ENCODE measurements around the gene MT3.
"Not testable (repeated sequence)": the region's sequence is repeated elsewhere in the genome, so short reads cannot be mapped to it uniquely, and the experiment has no call there.

Gene MT3

DNA sequence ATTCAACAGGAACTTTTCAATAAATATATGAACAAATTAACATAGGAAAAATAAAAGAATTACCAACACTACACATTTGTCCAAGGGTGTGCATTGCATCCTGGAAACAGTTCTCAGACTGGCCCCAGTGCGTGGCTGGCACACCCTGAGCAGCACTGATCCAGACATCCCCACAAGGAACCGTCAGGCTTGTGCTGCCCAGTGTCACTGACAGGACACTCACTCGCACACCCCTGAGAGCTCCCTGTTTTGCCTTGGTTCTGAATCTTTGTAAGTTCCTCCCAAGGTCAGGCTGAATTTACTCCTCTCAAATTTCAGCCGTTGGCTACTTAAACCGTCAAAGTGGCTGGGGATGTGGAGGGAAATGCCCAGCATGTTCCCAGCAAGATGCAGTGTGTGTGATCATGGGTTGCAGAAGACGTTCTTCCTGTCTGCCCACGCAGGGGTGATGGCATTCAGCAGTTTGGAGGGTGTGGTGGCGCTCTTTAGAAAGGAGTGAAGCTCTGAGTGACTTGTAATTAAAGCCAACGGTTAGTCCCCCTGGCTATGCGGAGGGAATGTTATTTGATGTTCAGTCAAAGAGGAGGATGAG lies 20.8 kb downstream of the MT3 start:
- peak; percentile 61 to 75 (median 74) for DNase-seq (ENCODE audit: low read depth in 3 of 3)

DNA sequence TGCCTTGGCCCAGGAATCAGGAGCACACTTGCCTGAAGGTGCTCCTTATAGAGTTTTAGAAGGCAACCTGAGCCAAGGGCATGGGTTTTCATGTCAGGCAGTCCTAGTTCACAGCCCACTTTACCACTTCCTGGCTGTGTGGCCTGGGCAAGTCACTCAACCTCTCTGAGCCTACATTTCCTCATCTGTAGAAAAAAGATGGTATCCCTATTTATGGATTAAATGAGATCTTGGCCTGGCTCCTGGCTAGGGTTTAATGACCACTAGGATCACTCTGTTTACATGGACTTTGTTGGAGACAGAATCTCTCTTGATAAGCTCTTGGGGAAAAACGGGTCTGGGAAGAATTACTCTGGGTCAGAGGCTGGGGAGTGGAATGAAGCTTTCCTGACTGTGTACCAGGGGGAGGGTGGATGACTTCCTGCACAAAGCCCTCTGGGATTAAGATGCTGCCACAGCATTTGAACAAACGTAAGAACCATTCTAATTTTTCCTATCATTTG lies 21.3 kb downstream of the MT3 start:
- DNase-seq (ENCODE audit: low read depth in 3 of 3), result no peak

DNA sequence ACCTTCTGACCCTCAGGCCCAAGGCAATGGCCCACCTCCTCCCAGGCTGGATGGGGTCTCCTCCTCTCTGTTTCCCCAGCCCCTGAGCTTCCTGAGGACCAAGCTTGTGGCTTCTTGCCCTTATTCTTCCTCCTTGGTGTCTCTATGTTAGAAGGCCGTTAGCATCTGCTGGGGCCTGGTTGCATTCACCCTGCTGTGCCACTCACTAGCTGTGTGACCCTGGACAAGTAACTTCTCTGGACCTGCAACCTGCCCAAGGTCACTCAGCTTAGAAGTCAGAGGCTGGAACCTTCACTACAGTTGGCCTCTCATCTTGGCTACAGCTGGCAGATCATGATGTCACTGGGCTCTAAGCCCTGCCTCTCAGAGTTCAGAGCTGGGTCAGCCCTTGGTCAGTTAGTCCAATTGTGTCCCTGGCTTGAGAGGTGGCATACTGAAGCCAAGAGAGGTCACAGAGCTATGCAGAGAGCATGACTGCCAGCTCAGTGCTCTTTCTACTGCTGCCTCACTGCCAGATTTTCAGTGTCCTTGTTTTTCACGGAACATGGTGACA lies 22.0 kb downstream of the MT3 start:
- no peak for DNase-seq (ENCODE audit: low read depth in 3 of 3)

DNA sequence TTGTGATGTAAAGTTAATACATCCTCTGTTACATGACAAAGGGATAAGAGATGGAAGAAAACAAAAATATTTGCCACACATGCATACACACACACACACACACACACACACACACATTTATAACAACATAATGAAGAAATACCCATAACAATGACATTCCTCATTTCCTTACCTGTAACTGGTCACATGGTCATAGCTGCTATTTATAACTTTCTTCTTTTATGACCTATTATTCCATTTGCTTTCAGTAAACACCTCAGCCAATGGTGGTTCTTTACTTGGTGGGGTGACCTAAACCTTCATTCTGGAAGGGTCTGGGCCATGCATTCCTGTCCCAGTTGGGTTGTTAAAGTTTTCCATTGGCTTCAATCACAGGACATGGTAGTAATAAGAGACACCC lies 24.4 kb downstream of the MT3 start:
- DNase-seq (ENCODE audit: low read depth in 3 of 3), result no peak

DNA sequence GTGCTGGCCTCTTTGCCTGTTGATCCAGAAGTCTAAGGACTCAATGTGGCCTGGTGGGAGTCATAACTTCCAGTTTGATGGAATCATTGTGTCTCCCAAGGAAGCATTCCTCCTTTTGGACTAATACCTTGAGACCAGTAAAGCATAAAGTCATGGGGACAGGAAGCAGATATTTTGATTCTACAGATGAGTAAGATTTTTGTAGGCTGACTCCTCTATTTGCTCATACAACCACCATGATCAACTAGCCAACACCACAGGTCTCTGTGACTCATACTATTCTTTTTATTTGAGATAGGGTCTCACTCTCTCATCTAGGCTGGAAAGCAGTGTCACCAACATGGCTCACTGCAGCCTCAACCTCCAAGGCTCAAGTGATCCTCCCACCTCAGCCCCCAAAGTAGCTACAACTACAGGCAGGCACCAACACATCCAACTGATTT lies 25.2 kb downstream of the MT3 start:
- no peak for DNase-seq (ENCODE audit: low read depth in 3 of 3)

DNA sequence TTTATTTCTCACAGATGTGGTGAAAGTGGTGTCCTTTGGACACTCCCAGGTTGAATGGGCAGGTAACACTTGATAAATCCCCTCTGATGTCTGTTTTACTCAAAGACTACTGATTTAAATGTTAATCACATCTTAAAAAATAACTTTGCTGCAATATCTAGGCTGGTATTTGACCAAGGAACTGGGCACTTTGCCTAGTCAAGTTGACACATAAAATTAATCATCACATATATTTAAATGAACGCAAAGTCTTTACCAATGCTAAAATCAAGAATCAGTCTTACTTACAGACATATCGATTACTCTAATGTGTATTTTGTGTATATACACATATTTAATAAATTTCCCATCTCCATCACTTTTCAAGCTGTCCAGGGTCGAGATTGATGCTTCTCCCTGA lies 26.0 kb downstream of the MT3 start:
- no peak for DNase-seq (ENCODE audit: low read depth in 3 of 3)

DNA sequence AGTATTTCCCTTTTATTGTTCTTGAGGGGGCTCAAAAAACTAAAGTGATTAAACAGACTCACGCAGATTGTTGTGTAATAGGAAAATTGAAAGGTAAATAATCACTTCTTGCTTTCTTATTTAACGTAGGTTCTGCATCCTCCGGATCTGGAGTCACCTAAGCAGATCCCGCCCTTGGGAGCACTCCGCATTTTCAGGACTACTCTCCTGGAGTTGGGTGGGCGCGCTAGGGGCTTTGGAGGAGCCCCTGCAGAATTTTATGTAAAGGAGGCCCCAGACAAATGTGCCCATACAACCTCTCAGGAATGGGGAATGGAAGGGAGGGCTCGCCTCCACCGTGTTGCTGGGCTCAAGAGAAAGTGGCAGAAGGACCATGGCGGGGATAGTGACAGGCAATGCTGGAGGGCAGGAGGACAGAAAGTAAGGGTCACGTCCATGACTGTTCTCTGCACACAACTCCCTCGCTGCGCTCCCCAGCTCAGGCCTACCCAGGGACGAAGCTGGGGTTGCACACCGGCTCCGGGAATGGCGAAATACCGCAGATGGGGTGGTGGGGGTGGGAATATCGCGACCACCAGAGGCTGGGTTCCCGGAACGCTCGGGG lies 27.4 kb downstream of the MT3 start:
- DNase-seq (ENCODE audit: low read depth in 3 of 3), result no peak

DNA sequence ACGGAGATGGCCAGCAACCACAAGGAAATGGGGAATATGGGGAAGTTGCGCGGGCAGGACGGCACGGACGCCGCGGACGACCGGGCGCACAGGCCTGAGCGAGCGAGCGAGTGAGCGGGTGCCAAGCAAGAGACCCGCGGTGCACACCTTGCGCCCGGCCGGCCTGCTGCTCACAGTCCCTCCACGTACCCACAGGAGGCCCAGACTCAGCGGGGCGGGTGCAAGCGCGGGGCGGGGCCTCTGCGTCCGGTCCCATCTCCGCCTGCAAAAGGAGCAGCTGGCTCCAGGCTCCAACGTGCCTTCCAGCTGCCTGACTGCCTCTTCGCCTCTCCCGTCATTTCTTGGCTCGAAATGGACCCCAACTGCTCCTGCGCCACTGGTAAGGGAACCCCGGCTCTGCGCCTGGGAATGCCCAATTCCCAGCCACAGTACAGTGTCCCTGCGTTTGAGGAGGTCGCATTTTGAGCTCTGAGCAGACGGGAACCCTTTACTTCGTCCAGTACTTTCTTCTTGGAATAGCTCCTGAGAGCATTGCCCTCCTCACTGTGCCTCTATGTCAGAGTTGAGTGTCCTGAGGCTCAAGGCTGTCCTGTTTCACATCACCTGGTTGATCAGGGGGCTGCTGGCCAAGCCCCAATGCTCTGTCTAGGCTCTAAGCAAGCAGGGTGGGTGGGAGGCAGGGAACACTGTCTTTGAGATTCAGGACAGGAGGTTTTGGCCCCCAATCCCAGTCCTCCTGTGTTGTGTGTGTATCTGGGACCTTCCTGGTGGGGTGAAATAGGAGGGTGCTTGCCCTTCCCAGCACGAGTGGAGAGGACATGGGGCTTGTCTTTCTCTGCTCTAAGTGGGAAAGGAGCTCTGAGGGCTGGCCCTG lies 28.1 kb downstream of the MT3 start:
- DNase-seq (ENCODE audit: low read depth in 3 of 3), result peak in 1 of 3 donors; percentile 58

DNA sequence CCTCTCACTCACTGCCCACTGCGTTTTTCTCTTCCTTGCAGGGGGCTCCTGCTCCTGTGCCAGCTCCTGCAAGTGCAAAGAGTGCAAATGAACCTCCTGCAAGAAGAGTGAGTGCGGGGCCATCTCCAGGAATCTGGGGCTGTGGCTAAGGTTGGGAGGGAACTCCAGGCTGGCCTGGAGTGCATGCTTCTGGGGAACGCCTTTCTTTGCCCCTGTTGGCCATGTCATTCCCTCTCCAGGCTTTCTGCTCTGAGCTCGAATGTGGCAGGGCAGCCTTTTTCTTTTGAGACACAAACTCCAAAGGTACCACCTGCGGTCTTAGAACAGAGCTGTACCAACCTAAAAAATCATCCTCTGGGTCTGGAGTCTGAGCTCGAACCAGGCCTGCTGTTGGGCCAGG lies 28.8 kb downstream of the MT3 start:
- no peak for DNase-seq (ENCODE audit: low read depth in 3 of 3)

DNA sequence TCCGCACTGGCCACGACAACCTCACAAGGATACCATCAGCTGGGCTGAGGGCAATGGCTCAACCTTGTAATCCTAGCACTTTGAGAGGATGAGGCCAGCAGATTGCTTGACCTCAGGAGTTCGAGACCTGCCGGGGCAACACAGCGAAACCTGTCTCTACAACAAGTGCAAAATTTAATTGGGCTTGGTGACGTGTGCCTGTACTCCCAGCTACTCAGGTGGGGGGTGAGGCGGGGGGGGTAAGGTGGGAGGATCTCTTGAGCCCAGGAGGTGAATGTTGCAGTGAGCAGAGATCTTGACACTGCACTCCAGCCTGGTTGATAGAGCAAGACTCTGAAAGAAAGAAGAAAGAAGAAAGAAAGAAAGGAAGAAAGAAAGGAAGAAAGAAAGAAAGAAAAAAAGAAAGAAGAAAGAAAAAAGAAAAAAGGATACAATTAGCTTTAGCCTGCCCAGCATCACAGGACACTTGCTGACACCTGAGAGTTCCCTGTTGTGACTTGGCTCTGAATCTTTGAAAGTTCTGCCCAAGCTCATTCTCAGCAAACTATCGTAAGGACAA lies 31.1 kb downstream of the MT3 start:
- DNase-seq (ENCODE audit: low read depth in 3 of 3), result no peak

DNA sequence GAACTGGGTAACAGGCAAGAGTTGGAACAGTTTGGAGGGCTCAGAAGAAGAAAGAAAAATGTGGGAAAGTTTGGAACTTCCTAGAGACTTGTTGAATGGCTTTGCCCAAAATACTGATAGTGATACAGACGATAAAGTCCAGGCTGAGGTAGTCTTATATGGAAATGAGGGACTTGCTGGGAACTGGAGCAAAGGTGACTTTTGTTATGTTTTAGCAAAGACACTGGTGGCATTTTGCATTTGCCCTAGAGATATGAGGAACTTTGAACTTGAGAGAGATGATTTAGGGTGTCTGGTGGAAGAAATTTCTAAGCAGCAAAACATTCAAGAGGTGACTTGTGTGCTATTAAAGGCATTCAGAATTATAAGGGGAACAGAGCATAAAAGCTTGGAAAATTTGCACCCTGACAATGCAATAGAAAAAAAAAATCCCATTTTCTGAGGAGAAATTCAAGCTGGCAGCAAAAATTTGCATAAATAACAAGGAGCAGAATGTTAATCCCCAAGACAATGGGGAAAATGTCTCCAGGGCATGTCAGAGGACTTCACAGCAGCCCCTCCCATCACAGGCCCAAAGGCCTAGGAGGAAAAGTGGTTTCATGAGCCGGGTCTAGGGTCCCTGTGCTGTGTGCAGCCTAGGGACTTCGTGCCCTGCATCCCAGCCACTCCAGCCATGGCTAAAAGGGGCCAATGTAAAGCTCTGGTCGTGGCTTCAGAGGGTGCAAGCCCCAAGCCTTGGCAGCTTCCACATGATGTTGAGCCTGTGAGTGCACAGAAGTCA lies 32.5 kb downstream of the MT3 start:
- not testable (repeated sequence) for DNase-seq (ENCODE audit: low read depth in 3 of 3)

DNA sequence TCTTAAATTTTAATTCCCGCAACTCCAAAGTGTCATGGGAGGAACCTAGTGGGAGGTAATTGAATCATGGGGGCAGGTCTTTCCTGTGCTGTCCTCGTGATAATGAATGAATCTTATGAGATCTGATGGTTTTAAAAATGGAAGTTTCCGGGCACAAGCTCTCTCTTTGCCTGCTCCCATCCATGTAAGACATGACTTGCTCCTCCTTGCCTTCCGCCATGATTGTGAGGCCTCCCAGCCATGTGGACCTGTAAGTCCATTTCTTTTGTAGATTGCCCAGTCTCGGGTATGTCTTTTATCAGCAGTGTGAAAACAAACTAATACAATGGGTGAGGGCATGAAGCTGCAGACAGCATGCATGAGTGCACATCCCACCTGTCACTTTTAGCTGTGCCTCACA lies 33.9 kb downstream of the MT3 start:
- DNase-seq (ENCODE audit: low read depth in 3 of 3), result not testable (repeated sequence)

DNA sequence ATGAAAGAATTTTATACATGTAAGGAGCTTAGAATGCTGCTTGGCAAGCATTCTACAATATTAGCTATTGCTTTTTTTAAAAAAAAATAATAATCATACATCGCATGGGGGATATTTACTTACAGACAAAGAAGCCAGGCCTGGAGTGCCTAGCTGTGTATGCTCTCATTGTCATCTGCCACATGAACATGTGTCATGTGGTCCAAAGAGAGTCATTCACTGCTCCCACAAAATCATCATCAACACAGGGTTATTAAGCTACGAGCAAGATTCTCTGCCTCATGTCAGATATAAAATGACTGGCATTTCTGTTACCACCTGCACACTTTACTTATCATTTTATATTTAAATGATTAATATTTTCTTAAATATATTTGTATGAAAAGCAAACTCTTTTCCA lies 34.3 kb downstream of the MT3 start:
- DNase-seq (ENCODE audit: low read depth in 3 of 3), result no peak

DNA sequence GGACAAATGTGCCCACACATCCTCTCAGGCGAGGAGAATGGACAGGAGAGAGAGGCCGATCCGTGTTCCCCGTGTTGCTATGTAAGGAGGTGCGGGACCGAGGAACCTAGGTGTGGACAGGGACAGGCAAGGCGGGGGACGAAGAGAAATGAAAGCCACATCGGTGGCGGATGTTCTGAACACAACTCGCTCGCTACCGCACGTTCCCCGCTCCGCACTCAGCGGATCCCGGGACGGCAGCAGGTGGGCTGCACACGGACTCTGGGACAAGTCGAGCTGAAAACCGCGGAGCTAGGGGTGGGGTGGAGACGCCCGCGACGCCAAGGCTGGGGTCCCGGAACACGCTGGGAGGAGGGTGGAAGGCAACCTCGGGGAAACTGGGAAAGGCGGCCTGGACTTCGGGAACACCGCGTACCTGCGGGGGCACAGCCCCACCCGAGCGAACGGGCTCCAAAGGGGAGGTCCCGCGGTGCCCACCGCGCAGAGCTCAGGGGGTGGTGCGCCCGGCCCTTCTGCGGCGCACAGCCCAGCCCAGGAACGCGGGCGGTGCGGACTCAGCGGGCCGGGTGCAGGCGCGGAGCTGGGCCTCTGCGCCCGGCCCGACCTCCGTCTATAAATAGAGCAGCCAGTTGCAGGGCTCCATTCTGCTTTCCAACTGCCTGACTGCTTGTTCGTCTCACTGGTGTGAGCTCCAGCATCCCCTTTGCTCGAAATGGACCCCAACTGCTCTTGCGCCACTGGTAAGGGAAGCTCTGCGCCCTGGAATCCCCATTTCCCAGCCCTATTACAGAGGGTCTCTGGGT lies 36.0 kb downstream of the MT3 start, which contains the start of gene MT1E:
Gene MT1E (plus strand): TSS at position 642 of the 803 bp plus-strand sequence. CDS start 71 bp downstream, at position 713.
- DNase-seq (ENCODE audit: low read depth in 3 of 3), result peak; percentile 42 to 59 (median 53)

DNA sequence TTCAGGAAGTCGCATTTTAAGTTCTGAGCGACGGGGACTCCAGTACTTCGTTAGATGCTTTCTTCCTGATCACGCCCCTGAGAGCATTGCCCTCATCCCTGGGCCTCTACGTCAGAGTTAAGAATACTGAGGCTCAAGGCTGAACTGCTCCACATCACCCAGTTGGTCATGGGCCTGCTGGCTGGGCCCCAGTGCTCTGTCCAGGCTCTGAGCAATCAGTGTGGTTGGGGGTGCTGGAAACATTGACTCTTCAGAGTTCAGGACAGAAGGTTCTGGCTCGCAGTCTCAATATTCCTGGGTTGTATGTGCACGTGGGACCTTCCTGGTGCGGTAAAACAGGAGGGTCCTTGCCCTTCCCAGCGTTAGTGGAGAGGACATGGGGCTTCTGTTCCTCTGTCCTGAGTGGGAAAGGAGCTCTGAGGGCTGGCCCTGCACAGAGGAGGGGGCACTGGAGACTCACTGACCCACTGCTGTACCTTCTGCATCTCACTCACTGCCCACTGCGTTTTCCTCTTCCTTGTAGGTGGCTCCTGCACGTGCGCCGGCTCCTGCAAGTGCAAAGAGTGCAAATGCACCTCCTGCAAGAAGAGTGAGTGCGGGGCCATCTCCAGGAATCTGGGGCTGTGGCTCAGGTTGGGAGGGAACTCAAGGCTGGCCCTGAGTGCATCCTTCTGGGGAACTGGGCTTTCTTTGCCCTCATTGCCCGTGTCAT lies 36.8 kb downstream of the MT3 start:
- no peak for DNase-seq (ENCODE audit: low read depth in 3 of 3)

DNA sequence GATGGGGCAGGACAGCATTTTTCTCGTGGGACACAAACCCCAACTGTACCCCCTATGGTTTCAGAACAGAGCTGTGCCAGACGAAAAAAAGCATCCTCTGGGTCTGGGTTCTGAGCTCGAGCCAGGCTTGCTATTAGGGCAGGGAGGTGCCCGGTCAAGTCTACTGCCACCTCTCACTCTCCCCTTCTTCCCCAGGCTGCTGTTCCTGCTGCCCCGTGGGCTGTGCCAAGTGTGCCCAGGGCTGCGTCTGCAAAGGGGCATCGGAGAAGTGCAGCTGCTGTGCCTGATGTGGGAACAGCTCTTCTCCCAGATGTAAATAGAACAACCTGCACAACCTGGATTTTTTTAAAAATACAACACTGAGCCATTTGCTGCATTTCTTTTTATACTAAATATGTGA lies 37.4 kb downstream of the MT3 start:
- DNase-seq (ENCODE audit: low read depth in 3 of 3), result no peak

DNA sequence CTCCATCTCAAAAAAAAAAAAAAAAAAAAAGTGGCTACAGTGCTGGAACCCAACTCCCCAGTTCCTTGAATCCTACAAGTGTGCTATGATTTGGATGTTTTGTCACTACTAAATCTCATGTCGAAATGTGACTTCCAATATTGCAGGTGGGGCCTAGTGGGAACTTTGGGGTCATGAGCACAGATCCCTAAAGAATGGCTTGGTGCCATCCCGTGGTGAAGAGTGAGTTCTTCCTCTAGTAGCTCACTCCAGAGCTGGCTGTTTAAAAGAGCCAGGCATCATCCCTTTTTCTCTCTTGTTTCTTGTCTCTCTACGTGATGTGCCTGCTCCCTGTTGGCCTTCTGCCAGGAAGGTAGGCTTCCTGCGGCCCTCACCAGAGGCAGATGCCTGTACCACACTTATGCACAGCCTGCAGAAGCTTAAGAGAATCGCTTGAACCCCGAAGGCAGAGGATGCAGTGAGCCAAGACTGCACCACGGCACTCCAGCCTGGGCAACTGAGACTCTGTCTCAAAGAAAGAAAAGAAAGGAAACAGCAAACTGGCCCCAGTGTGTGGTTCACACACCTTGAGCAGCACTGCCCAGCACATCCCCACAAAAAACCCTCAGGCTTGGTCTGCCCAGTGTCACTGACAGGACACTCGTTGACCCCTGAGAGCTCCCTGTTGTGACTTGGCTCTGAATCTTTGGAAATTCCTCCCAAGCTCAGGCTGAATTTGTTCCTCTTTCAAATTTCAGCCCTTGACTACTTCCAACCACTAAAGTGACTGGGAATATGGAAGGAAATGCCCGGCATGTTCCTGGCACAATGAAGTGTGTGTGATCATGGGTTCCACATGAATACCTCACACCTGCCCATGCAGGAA lies 39.4 kb downstream of the MT3 start:
- no peak for DNase-seq (ENCODE audit: low read depth in 3 of 3)

DNA sequence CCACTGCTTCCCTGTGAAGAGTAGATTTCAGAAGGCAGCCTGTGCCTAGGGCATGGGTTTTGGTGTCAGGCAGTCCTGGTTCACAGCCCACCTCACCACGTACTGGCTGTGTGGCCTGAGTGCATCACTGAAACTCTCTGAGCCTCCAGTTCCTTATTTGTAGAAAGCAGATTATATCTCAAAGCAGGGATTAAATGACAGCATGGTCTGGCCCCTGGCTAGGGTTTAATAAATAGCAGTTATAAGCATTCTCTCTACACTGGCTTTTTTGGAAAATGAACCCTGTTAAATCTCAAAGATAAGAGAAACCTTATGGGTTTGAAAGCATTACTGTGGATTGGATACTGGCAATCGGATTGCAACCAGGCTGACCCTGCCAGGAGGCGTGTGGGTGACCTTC lies 40.2 kb downstream of the MT3 start:
- DNase-seq (ENCODE audit: low read depth in 3 of 3), result no peak

DNA sequence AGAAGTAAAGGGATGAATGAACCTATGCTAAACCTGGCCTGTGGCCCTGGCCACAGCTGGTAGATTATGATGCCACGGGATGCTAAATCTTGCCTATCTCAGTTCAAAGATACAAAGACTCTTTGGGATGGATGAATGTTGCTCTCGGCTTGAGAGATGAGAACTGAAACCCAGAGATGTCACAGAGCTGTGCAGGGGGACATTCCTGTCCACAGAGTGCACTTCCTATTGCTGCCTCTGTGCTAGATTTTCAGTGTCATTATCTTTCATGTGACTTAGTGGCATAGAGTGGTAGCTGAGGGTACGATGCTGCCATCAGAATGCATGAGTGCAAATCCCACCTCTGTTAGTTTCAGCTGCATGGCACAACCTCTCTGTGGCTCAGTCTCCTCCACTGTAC lies 40.8 kb downstream of the MT3 start:
- no peak for DNase-seq (ENCODE audit: low read depth in 3 of 3)
